Upper lobe of left lung (tissue), 6 donors: ENCODE data around the gene ABCA13. TPM values are rescaled to one million over a fixed set of nuclear protein-coding genes. Genes with fewer than 3 reads are reported as not detected.

Source experiments
- ATAC-seq, 2 donors: fragments of 200-7000 bp; cut with Tn5 transposase; one replicate each; pipeline ENCODE4 v1.9.1; 2022; ENCODE audit warnings: mild to moderate bottlenecking in 2 of 2, moderate library complexity in 2 of 2; ENCODE audit not compliant: low FRiP score in 2 of 2
- DNase-seq, 2 donors: peaks; one replicate each; pipeline ENCODE4 v3.0.0-alpha.2; 2019 to 2020
- H3K27ac ChIP-seq, 4 donors: fragments of 200-600 bp; sonication (generic); one replicate each; pipeline ENCODE4 v1.5.1; 2016 to 2019
- H3K27me3 ChIP-seq, 4 donors: fragments of 200-600 bp; sonication (generic); one replicate each; pipeline ENCODE4 v1.5.1; 2017 to 2019
- H3K36me3 ChIP-seq, 4 donors: fragments of 200-600 bp; sonication (generic); one replicate each; pipeline ENCODE4 v1.5.1; 2016 to 2019
- H3K4me1 ChIP-seq, 4 donors: fragments of 200-600 bp; sonication (generic); one replicate each; pipeline ENCODE4 v1.5.1; 2018 to 2019
- H3K4me3 ChIP-seq, 4 donors: fragments of 200-600 bp; sonication (generic); one replicate each; pipeline ENCODE4 v1.5.1; 2017 to 2019; ENCODE audit warnings: mild to moderate bottlenecking in 2 of 4, moderate library complexity in 1 of 4
- H3K9me3 ChIP-seq, 4 donors: fragments of 200-600 bp; sonication (generic); one replicate each; pipeline ENCODE4 v1.5.1; 2018 to 2019
- EP300 ChIP-seq, 4 donors: sonication (generic); formaldehyde crosslinking; IDR thresholded peaks; one replicate each; pipeline ENCODE4 v1.5.1; 2017; ENCODE audit warnings: antibody characterized with exemption in 4 of 4, control low read depth in 2 of 4
- POLR2A ChIP-seq, 4 donors: fragments of 450-650 bp; IDR thresholded peaks; one replicate each; pipeline ENCODE4 v1.5.1; 2016 to 2017; ENCODE audit warnings: antibody characterized with exemption in 4 of 4, mild to moderate bottlenecking in 2 of 4
- POLR2AphosphoS5 ChIP-seq, 2 donors: sonication (generic); formaldehyde crosslinking; IDR thresholded peaks; one replicate each; pipeline ENCODE4 v1.5.1; 2017; ENCODE audit warnings: antibody characterized with exemption in 2 of 2
- WGBS, 2 donors: methylation state at CpG; one replicate each; pipeline ENCODE4 v1.1.5; 2017 to 2018; 5-methylcytosine and 5-hydroxymethylcytosine counted together
- total RNA-seq, 6 donors: library from RNA; depleted of rRNA in 4 of 6; stranded (reverse); fragments of >200 nt in 4 of 6; gene quantifications; one replicate each; pipeline versions ENCODE4 v1.1.0 to v1.2.1, GENCODE V29; 2016 to 2021
- TF ChIP-seq, protein P1 (sequence below), 6 experiments: fragments of 450-650 bp in 4 of 6; fragments of 200-600 bp in 2 of 6; sonication (generic) in 2 of 6; IDR thresholded peaks; one replicate each; pipeline ENCODE4 v1.5.1; 2016 to 2019; ENCODE audit warnings: antibody characterized with exemption in 6 of 6
- donor health status: DM: no; HTN: no; CAD: no; lungs with moderate emphysema.
- donor health status: DM: no; HTN: yes; CAD: no; lungs with severe emphysema.

Gene ABCA13
- total RNA-seq, 6 donors from 2014 or later, result 0.49 to 27.7 (median 7.1) TPM

GRCh38 chr7:48161407-48162125 is 9.7 kb upstream of the ABCA13 start:
- Histone ChIP-seq H3K4me3 (no peak overlapping the region), H3K36me3 (no peaks in the 10 kb centered on the region), H3K4me1 (no peaks in the 10 kb centered on the region), H3K9me3 (no peaks in the 10 kb centered on the region), H3K27ac (no peak overlapping the region), H3K27me3 (no peaks in the 10 kb centered on the region)
- no peak for DNase-seq
- 77 to 86% methylated on average over 1 of the region's 1 CpG for WGBS, 2 donors
- TF ChIP-seq POLR2A (IDR thresholded peaks at IDR 0.05) (no peak), EP300 (IDR thresholded peaks at IDR 0.05) (no peak), POLR2AphosphoS5 (IDR thresholded peaks at IDR 0.05) (no peak)
- TF ChIP-seq, protein P1, sequence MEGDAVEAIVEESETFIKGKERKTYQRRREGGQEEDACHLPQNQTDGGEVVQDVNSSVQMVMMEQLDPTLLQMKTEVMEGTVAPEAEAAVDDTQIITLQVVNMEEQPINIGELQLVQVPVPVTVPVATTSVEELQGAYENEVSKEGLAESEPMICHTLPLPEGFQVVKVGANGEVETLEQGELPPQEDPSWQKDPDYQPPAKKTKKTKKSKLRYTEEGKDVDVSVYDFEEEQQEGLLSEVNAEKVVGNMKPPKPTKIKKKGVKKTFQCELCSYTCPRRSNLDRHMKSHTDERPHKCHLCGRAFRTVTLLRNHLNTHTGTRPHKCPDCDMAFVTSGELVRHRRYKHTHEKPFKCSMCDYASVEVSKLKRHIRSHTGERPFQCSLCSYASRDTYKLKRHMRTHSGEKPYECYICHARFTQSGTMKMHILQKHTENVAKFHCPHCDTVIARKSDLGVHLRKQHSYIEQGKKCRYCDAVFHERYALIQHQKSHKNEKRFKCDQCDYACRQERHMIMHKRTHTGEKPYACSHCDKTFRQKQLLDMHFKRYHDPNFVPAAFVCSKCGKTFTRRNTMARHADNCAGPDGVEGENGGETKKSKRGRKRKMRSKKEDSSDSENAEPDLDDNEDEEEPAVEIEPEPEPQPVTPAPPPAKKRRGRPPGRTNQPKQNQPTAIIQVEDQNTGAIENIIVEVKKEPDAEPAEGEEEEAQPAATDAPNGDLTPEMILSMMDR (IDR thresholded peaks at IDR 0.05), result no peak
- ATAC-seq, result no peak

- no peaks in the 10 kb centered on the region for H3K27me3 ChIP-seq
- H3K4me3 ChIP-seq, result no peak overlapping the region
- no peaks in the 10 kb centered on the region for H3K4me1 ChIP-seq
- ATAC-seq, result no peak
- 72 to 77% methylated on average over 2 of the region's 2 CpGs for WGBS, 2 donors
- H3K27ac ChIP-seq, result no peak overlapping the region
- TF ChIP-seq, protein P1 (IDR thresholded peaks at IDR 0.05), result no peak
- TF ChIP-seq POLR2AphosphoS5 (IDR thresholded peaks at IDR 0.05) (no peak), EP300 (IDR thresholded peaks at IDR 0.05) (no peak), POLR2A (IDR thresholded peaks at IDR 0.05) (no peak)
- no peaks in the 10 kb centered on the region for H3K36me3 ChIP-seq
- no peak for DNase-seq
- no peaks in the 10 kb centered on the region for H3K9me3 ChIP-seq
Measured at GRCh38 chr7:48165157-48165556, 6.1 kb upstream of the ABCA13 start.

DNA sequence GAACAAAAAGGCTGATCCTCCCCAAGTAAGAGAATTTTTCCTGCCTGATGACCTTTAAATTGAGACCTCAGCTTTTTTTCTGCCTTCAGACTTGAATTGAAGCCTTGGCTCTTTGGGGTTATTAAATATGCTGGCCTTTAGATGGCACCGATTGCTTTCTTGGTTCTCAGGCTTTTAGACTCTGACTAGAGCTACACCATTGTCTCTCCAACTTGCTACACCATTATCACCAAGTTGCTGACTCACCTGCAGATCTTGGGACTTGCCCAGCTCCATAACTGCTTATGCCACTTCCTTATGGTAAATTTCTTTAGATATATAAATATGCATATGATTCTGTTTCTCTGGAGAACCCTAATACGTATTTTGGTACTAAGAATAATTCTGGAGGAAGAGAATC is 3.1 kb upstream of the ABCA13 start:
- H3K27ac ChIP-seq, result no peak overlapping the region
- no peaks in the 10 kb centered on the region for H3K4me1 ChIP-seq
- ATAC-seq (no peak), DNase-seq (no peak)
- TF ChIP-seq POLR2AphosphoS5 (IDR thresholded peaks at IDR 0.05) (no peak), POLR2A (IDR thresholded peaks at IDR 0.05) (no peak), EP300 (IDR thresholded peaks at IDR 0.05) (no peak)
- TF ChIP-seq, protein P1 (IDR thresholded peaks at IDR 0.05), result no peak
- WGBS, 2 donors, result 65 to 85% methylated on average over 2 of the region's 2 CpGs
- H3K9me3 ChIP-seq, result no peaks in the 10 kb centered on the region
- H3K4me3 ChIP-seq, result no peak overlapping the region
- no peaks in the 10 kb centered on the region for H3K27me3 ChIP-seq
- H3K36me3 ChIP-seq, result no peaks in the 10 kb centered on the region

DNA sequence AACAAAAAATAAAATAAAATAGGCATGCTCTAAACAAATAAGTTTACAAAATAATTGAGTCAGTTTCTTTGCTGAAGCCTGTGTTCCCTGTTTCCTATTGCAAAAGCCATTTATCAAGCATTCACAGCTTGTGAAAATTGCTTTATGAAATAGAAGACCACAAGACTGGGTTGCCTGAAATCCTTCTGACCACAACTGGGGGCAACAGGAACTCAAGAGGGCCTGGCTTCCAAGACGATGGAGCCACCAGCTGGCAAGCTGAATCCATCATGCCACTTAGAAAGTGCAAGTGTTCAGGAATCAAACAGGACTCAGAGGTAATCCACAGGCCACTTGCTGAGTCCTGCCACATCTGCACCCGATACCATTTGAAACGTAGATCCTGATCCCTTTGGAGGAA is 752 bp upstream of the ABCA13 start:
- no peak overlapping the region for H3K27ac ChIP-seq
- no peak for ATAC-seq
- H3K4me1 ChIP-seq, result no peaks in the 10 kb centered on the region
- TF ChIP-seq EP300 (IDR thresholded peaks at IDR 0.05), result no peak
- TF ChIP-seq POLR2A (IDR thresholded peaks at IDR 0.05), result no peak
- TF ChIP-seq, protein P1 (IDR thresholded peaks at IDR 0.05), result no peak
- no peaks in the 10 kb centered on the region for H3K27me3 ChIP-seq
- H3K9me3 ChIP-seq, result no peaks in the 10 kb centered on the region
- H3K36me3 ChIP-seq, result no peaks in the 10 kb centered on the region
- 43 to 55% methylated on average over 3 of the region's 3 CpGs for WGBS, 2 donors
- DNase-seq, result no peak
- no peak overlapping the region for H3K4me3 ChIP-seq

GRCh38 chr7:48173313-48173712 is 2.1 kb downstream of the ABCA13 start:
- H3K27ac ChIP-seq, result no peak overlapping the region
- ATAC-seq, result no peak

More at GRCh38 chr7:48173313-48173712, 2.1 kb downstream of the ABCA13 start:
- TF ChIP-seq POLR2A (IDR thresholded peaks at IDR 0.05) (no peak), POLR2AphosphoS5 (IDR thresholded peaks at IDR 0.05) (no peak), EP300 (IDR thresholded peaks at IDR 0.05) (no peak)
- TF ChIP-seq, protein P1 (IDR thresholded peaks at IDR 0.05), result no peak
- DNase-seq, result no peak
- H3K4me1 ChIP-seq, result no peaks in the 10 kb centered on the region
- no peaks in the 10 kb centered on the region for H3K36me3 ChIP-seq
- H3K9me3 ChIP-seq, result no peaks in the 10 kb centered on the region
- H3K27me3 ChIP-seq, result no peaks in the 10 kb centered on the region
- no peak overlapping the region for H3K4me3 ChIP-seq
